ENCODE measurements around the gene PTCD1. TPM values are rescaled to one million over a fixed set of nuclear protein-coding genes. Genes with fewer than 3 reads are reported as not detected.

Gene PTCD1
- total RNA-seq, 1 donor from 2014 or later, result 5.4 TPM

- H3K27ac Mint-ChIP-seq (ENCODE audit: unreplicated experiment), result peak overlapping the region; percentile 69
- H3K4me3 Mint-ChIP-seq (ENCODE audit: unreplicated experiment), result peak overlapping the region; percentile 48
- H3K36me3 Mint-ChIP-seq (ENCODE audit: low read depth), result peaks cover 17% of the 10 kb centered on the region
- no peak for DNase-seq (ENCODE audit: low spot score)
- H3K9me3 Mint-ChIP-seq (ENCODE audit: low read depth), result no peaks in the 10 kb centered on the region
- H3K4me1 Mint-ChIP-seq (ENCODE audit: low read depth), result peaks cover 10% of the 10 kb centered on the region
- TF ChIP-seq, protein P1, sequence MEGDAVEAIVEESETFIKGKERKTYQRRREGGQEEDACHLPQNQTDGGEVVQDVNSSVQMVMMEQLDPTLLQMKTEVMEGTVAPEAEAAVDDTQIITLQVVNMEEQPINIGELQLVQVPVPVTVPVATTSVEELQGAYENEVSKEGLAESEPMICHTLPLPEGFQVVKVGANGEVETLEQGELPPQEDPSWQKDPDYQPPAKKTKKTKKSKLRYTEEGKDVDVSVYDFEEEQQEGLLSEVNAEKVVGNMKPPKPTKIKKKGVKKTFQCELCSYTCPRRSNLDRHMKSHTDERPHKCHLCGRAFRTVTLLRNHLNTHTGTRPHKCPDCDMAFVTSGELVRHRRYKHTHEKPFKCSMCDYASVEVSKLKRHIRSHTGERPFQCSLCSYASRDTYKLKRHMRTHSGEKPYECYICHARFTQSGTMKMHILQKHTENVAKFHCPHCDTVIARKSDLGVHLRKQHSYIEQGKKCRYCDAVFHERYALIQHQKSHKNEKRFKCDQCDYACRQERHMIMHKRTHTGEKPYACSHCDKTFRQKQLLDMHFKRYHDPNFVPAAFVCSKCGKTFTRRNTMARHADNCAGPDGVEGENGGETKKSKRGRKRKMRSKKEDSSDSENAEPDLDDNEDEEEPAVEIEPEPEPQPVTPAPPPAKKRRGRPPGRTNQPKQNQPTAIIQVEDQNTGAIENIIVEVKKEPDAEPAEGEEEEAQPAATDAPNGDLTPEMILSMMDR (IDR thresholded peaks at IDR 0.05), result no peak
- H3K27me3 Mint-ChIP-seq (ENCODE audit: low read depth), result no peaks in the 10 kb centered on the region
These were observed 45.0 kb downstream of the PTCD1 start for GRCh38 chr7:99393355-99394187.

DNA sequence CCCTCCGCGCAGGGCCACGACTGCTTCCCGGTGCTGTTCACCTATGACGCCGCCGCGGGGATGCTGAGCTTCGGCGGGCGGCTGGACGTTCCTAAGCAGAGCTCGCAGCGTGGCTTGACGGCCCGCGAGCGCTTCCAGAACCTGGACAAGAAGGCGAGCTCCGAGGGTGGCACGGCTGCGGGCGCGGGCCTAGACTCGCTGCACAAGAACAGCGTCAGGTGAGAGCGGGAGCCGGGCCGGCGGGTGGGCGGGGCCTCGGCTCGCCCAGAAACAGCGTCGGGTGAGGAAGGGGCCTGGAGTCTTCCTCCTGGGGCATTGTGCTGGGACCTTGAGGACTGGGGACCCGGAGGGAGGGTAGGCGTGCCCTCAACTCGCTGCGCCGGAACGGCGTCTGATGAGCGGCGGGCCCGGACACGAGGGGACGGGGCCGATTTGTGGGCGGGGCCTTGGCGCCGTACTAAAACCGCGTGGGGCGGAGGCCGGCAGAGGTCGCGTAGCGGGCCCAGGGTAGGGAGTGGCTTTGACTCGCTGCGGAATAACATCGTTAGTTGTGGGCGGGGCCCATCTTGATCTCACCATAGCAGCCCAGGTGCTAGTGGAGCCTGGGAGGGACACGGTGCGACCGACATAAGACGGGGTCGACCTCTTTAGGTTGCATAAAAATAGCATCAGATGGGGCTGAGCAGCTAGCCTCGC, 45.8 kb downstream of the PTCD1 start:
- peaks cover 10% of the 10 kb centered on the region for H3K4me1 Mint-ChIP-seq (ENCODE audit: low read depth)
- H3K27ac Mint-ChIP-seq (ENCODE audit: unreplicated experiment), result peak overlapping the region; percentile 57
- H3K27me3 Mint-ChIP-seq (ENCODE audit: low read depth), result no peaks in the 10 kb centered on the region
- TF ChIP-seq, protein P1 (IDR thresholded peaks at IDR 0.05), result no peak
- H3K9me3 Mint-ChIP-seq (ENCODE audit: low read depth), result no peaks in the 10 kb centered on the region
- DNase-seq (ENCODE audit: low spot score), result no peak
- H3K4me3 Mint-ChIP-seq (ENCODE audit: unreplicated experiment), result peak overlapping the region; percentile 48
- peaks cover 19% of the 10 kb centered on the region for H3K36me3 Mint-ChIP-seq (ENCODE audit: low read depth)

GRCh38 chr7:99392046-99392445, 46.6 kb downstream of the PTCD1 start:
- no peaks in the 10 kb centered on the region for H3K9me3 Mint-ChIP-seq (ENCODE audit: low read depth)
- H3K27ac Mint-ChIP-seq (ENCODE audit: unreplicated experiment), result no peak overlapping the region
- no peak overlapping the region for H3K4me3 Mint-ChIP-seq (ENCODE audit: unreplicated experiment)
- peaks cover 20% of the 10 kb centered on the region for H3K36me3 Mint-ChIP-seq (ENCODE audit: low read depth)
- DNase-seq (ENCODE audit: low spot score), result no peak
- TF ChIP-seq, protein P1 (IDR thresholded peaks at IDR 0.05), result no peak
- peaks cover 10% of the 10 kb centered on the region for H3K4me1 Mint-ChIP-seq (ENCODE audit: low read depth)
- H3K27me3 Mint-ChIP-seq (ENCODE audit: low read depth), result no peaks in the 10 kb centered on the region

GRCh38 chr7:99390941-99391602, 47.5 kb downstream of the PTCD1 start:
- Mint-ChIP-seq H3K4me1 (ENCODE audit: low read depth) (peaks cover 10% of the 10 kb centered on the region), H3K9me3 (ENCODE audit: low read depth) (no peaks in the 10 kb centered on the region), H3K27me3 (ENCODE audit: low read depth) (no peaks in the 10 kb centered on the region), H3K27ac (ENCODE audit: unreplicated experiment) (no peak overlapping the region), H3K36me3 (ENCODE audit: low read depth) (peaks cover 22% of the 10 kb centered on the region), H3K4me3 (ENCODE audit: unreplicated experiment) (no peak overlapping the region)
- no peak for DNase-seq (ENCODE audit: low spot score)
- TF ChIP-seq, protein P1 (IDR thresholded peaks at IDR 0.05), result no peak

DNA sequence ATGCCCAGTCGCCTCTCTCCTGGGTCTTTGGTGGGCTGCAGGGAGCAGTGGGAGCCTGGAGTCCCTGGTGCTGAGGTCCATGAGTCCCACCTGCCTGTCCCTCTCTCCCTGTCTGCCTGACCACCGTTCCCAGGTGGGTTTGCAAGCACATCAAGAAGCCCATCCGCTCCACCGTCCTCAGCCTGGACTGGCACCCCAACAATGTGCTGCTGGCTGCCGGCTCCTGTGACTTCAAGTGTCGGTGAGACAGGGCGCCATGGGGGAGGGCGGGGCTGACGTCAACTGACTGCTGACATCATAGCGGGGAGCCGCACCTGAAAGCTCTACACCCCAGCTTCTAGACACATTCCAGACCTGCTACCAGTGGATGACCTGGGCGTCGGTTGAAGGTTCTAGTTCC, 48.8 kb downstream of the PTCD1 start:
- DNase-seq (ENCODE audit: low spot score), result no peak
- H3K36me3 Mint-ChIP-seq (ENCODE audit: low read depth), result peaks cover 20% of the 10 kb centered on the region
- H3K27ac Mint-ChIP-seq (ENCODE audit: unreplicated experiment), result no peak overlapping the region

More for the DNA sequence above, 48.8 kb downstream of the PTCD1 start:
- Mint-ChIP-seq H3K4me1 (ENCODE audit: low read depth) (peaks cover 10% of the 10 kb centered on the region), H3K9me3 (ENCODE audit: low read depth) (no peaks in the 10 kb centered on the region), H3K4me3 (ENCODE audit: unreplicated experiment) (no peak overlapping the region), H3K27me3 (ENCODE audit: low read depth) (no peaks in the 10 kb centered on the region)
- TF ChIP-seq, protein P1 (IDR thresholded peaks at IDR 0.05), result no peak

Measured in chondrocyte (in vitro differentiated cells).